Liver (tissue), 9 donors: ENCODE results near the gene TTC23. TPM values are rescaled to one million over a fixed set of nuclear protein-coding genes. Genes with fewer than 3 reads are reported as not detected.

ENCODE experiments used
- DNase-seq: peaks from one replicate; pipeline ENCODE4 v3.0.0-alpha.2; 2017; ENCODE audit warnings: low spot score
- H3K27ac ChIP-seq, 2 donors: one replicate each; pipeline ENCODE4 v1.7.0; 2013; ENCODE audit warnings: inconsistent platforms in 2 of 2, low read length in 2 of 2, control low read depth in 1 of 2, low read depth in 1 of 2, mild to moderate bottlenecking in 1 of 2
- H3K27me3 ChIP-seq, 4 donors: one replicate each; pipeline versions ENCODE4 v1.6.1 to v1.7.0; 2013; ENCODE audit warnings: low read length in 3 of 4, inconsistent platforms in 1 of 4, mild to moderate bottlenecking in 1 of 4, moderate library complexity in 1 of 4; ENCODE audit not compliant: control insufficient read depth in 4 of 4, insufficient read depth in 4 of 4
- H3K36me3 ChIP-seq, 4 donors: one replicate each; pipeline versions ENCODE4 v1.6.1 to v1.7.0; 2013; ENCODE audit warnings: low read length in 3 of 4, mild to moderate bottlenecking in 3 of 4, low read depth in 1 of 4, moderate library complexity in 1 of 4; ENCODE audit not compliant: control insufficient read depth in 4 of 4, insufficient read depth in 3 of 4
- H3K4me1 ChIP-seq, 4 donors: one replicate each; pipeline versions ENCODE4 v1.6.1 to v1.7.0; 2013; ENCODE audit warnings: low read length in 3 of 4, mild to moderate bottlenecking in 3 of 4, moderate library complexity in 1 of 4; ENCODE audit not compliant: control insufficient read depth in 4 of 4, insufficient read depth in 4 of 4
- H3K4me3 ChIP-seq, 3 donors: one replicate each; pipeline versions ENCODE4 v1.6.1 to v1.7.0; 2013; ENCODE audit warnings: low read length in 3 of 3, control low read depth in 1 of 3, low read depth in 1 of 3, mild to moderate bottlenecking in 1 of 3
- H3K9ac ChIP-seq, 2 donors: one replicate each; pipeline ENCODE4 v1.7.0; 2013; ENCODE audit warnings: low read length in 2 of 2, mild to moderate bottlenecking in 2 of 2, moderate library complexity in 2 of 2, control low read depth in 1 of 2, low read depth in 1 of 2
- H3K9me3 ChIP-seq, 4 donors: one replicate each; pipeline versions ENCODE4 v1.6.1 to v1.7.0; 2013; ENCODE audit warnings: low read length in 3 of 4; ENCODE audit not compliant: control insufficient read depth in 4 of 4
- FOXA1 ChIP-seq: IDR thresholded peaks from 2 replicates; pipeline ENCODE4 v1.6.1; 2016; ENCODE audit warnings: antibody characterized with exemption
- GABPA ChIP-seq, 2 donors: IDR thresholded peaks in 1 of 2; conservative IDR thresholded peaks in 1 of 2; 2 replicates each; pipeline ENCODE4 v1.6.1; 2016; ENCODE audit warnings: antibody characterized with exemption in 2 of 2, mild to moderate bottlenecking in 1 of 2, moderate library complexity in 1 of 2
- HNF4A ChIP-seq, 2 donors: conservative IDR thresholded peaks; 2 replicates each; pipeline ENCODE4 v1.6.1; 2016; ENCODE audit warnings: antibody characterized with exemption in 2 of 2, mild to moderate bottlenecking in 2 of 2
- HNF4G ChIP-seq: IDR thresholded peaks from 2 replicates; pipeline ENCODE4 v1.6.1; 2016; ENCODE audit warnings: antibody characterized with exemption
- JUND ChIP-seq, 2 donors: IDR thresholded peaks; 2 replicates each; pipeline ENCODE4 v1.6.1; 2016; ENCODE audit warnings: antibody characterized with exemption in 2 of 2
- NR2F2 ChIP-seq: IDR thresholded peaks from 2 replicates; pipeline ENCODE4 v1.6.1; 2016; ENCODE audit warnings: antibody characterized with exemption
- RAD21 ChIP-seq, 2 donors: IDR thresholded peaks; 2 replicates each; pipeline ENCODE4 v1.6.1; 2016; ENCODE audit warnings: antibody characterized with exemption in 2 of 2, mild to moderate bottlenecking in 2 of 2
- RXRA ChIP-seq, 2 donors: IDR thresholded peaks; 2 replicates each; pipeline ENCODE4 v1.6.1; 2017 to 2018; ENCODE audit warnings: antibody characterized with exemption in 2 of 2, mild to moderate bottlenecking in 1 of 2
- TAF1 ChIP-seq: conservative IDR thresholded peaks from 2 replicates; pipeline ENCODE4 v1.6.1; 2016; ENCODE audit warnings: antibody characterized with exemption, mild to moderate bottlenecking
- YY1 ChIP-seq: IDR thresholded peaks from 2 replicates; pipeline ENCODE4 v1.6.1; 2016; ENCODE audit warnings: antibody characterized with exemption, mild to moderate bottlenecking
- WGBS: extraction: QIAGEN DNeasy Blood & Tissue Kit; methylation state at CpG from one replicate; pipeline ENCODE4 v1.1.7; 2013; 5-methylcytosine and 5-hydroxymethylcytosine counted together
- polyA plus RNA-seq, 2 donors: library from polyadenylated mRNA; stranded (reverse) in 1 of 2; unstranded in 1 of 2; fragments of 200-250 nt in 1 of 2; fragments of >200 nt in 1 of 2; fragmentation: Nextera tagmentation in 1 of 2; extraction: Ambion mirVana in 1 of 2; gene quantifications; one replicate each; pipeline versions ENCODE4 v1.2.1 to v1.2.3, GENCODE V29; 2013 to 2015
- total RNA-seq, 2 donors: library from RNA; depleted of rRNA; stranded (reverse); fragments of >200 nt; gene quantifications; one replicate each; pipeline ENCODE4 v1.2.3, GENCODE V29; 2014
- TF ChIP-seq, protein P1 (sequence below): IDR thresholded peaks from 2 replicates; pipeline ENCODE4 v1.6.1; 2016; ENCODE audit warnings: antibody characterized with exemption
- TF ChIP-seq, protein P2 (sequence below): IDR thresholded peaks from 2 replicates; pipeline ENCODE4 v1.6.1; 2016; ENCODE audit warnings: antibody characterized with exemption, mild to moderate bottlenecking
- TF ChIP-seq, protein P3 (sequence below): fragments of 150-350 bp; IDR thresholded peaks from 2 replicates; pipeline ENCODE4 v1.5.1; 2017; ENCODE audit warnings: improper control_type of control experiment, low read depth, low read length; ENCODE audit not compliant: missing input control
- TF ChIP-seq, protein P4 (sequence below): IDR thresholded peaks from 2 replicates; pipeline ENCODE4 v1.6.1; 2016; ENCODE audit warnings: antibody characterized with exemption
- TF ChIP-seq, protein P5 (sequence below): IDR thresholded peaks from 2 replicates; pipeline ENCODE4 v1.6.1; 2016; ENCODE audit warnings: antibody characterized with exemption
- donor health status: healthy.
- donor health status: healthy.
- donor health status: healthy.
- donor health status: healthy.
- donor health status: healthy.

The TTC23 gene
- total and polyA plus RNA-seq, 4 donors = 3.7 to 12.3 (median 7.2) TPM

DNA sequence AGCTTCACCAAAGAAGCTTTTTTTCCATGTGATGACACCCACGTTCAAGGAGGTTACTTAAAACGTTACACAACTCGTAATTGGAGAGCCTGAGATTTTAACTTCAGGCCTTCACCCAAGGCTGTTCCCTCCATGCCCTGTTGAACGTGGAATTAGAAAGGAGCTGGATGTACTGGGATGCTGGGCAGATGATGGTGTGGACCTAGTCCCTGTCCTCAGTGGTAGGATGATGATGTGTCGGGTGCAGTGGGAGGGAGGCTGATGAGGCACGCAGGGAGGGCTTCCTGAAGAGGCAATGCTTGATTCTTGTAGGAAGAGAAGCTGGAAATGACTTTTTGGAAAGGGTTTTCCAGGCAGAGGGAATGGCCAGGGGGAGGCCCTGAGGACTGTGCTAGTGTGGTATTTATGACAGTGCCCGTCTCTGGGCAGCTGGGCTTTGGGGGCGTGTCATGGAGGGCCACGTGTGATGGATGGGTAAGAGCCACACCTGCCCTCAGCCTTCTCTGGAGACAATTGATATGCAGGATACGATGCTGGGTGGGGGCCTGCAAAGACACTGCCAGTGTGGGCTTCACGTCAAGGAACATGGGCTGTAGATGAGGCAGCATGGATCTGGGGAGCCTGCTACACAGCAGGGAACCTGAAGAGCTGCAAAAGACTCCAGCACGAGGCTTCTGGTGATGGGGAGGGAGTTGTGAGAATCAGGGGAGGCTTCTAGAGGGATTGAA lies 129.2 kb downstream of the TTC23 start:
- no peak overlapping the region for H3K4me3 ChIP-seq
- DNase-seq = no peak
- WGBS = 90% methylated on average over 12 of the region's 12 CpGs
- no peaks in the 10 kb centered on the region for H3K27me3 ChIP-seq
- H3K9ac ChIP-seq = no peak overlapping the region
- no peaks in the 10 kb centered on the region for H3K4me1 ChIP-seq
- no peaks in the 10 kb centered on the region for H3K36me3 ChIP-seq
- no peak overlapping the region for H3K27ac ChIP-seq
- TF ChIP-seq FOXA1 (no peak), GABPA (IDR thresholded peaks at IDR 0.05 in 1 of 2, conservative IDR thresholded peaks at IDR 0.05 in 1 of 2) (no peak), RXRA (IDR thresholded peaks at IDR 0.05) (no peak), HNF4A (conservative IDR thresholded peaks at IDR 0.05) (no peak), HNF4G (no peak), TAF1 (no peak), RAD21 (IDR thresholded peaks at IDR 0.05) (no peak), YY1 (no peak), JUND (IDR thresholded peaks at IDR 0.05) (no peak), NR2F2 (no peak)
- TF ChIP-seq, protein P1, sequence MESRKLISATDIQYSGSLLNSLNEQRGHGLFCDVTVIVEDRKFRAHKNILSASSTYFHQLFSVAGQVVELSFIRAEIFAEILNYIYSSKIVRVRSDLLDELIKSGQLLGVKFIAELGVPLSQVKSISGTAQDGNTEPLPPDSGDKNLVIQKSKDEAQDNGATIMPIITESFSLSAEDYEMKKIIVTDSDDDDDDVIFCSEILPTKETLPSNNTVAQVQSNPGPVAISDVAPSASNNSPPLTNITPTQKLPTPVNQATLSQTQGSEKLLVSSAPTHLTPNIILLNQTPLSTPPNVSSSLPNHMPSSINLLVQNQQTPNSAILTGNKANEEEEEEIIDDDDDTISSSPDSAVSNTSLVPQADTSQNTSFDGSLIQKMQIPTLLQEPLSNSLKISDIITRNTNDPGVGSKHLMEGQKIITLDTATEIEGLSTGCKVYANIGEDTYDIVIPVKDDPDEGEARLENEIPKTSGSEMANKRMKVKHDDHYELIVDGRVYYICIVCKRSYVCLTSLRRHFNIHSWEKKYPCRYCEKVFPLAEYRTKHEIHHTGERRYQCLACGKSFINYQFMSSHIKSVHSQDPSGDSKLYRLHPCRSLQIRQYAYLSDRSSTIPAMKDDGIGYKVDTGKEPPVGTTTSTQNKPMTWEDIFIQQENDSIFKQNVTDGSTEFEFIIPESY = no peak
- TF ChIP-seq, protein P2, sequence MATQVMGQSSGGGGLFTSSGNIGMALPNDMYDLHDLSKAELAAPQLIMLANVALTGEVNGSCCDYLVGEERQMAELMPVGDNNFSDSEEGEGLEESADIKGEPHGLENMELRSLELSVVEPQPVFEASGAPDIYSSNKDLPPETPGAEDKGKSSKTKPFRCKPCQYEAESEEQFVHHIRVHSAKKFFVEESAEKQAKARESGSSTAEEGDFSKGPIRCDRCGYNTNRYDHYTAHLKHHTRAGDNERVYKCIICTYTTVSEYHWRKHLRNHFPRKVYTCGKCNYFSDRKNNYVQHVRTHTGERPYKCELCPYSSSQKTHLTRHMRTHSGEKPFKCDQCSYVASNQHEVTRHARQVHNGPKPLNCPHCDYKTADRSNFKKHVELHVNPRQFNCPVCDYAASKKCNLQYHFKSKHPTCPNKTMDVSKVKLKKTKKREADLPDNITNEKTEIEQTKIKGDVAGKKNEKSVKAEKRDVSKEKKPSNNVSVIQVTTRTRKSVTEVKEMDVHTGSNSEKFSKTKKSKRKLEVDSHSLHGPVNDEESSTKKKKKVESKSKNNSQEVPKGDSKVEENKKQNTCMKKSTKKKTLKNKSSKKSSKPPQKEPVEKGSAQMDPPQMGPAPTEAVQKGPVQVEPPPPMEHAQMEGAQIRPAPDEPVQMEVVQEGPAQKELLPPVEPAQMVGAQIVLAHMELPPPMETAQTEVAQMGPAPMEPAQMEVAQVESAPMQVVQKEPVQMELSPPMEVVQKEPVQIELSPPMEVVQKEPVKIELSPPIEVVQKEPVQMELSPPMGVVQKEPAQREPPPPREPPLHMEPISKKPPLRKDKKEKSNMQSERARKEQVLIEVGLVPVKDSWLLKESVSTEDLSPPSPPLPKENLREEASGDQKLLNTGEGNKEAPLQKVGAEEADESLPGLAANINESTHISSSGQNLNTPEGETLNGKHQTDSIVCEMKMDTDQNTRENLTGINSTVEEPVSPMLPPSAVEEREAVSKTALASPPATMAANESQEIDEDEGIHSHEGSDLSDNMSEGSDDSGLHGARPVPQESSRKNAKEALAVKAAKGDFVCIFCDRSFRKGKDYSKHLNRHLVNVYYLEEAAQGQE = no peak
- TF ChIP-seq, protein P3, sequence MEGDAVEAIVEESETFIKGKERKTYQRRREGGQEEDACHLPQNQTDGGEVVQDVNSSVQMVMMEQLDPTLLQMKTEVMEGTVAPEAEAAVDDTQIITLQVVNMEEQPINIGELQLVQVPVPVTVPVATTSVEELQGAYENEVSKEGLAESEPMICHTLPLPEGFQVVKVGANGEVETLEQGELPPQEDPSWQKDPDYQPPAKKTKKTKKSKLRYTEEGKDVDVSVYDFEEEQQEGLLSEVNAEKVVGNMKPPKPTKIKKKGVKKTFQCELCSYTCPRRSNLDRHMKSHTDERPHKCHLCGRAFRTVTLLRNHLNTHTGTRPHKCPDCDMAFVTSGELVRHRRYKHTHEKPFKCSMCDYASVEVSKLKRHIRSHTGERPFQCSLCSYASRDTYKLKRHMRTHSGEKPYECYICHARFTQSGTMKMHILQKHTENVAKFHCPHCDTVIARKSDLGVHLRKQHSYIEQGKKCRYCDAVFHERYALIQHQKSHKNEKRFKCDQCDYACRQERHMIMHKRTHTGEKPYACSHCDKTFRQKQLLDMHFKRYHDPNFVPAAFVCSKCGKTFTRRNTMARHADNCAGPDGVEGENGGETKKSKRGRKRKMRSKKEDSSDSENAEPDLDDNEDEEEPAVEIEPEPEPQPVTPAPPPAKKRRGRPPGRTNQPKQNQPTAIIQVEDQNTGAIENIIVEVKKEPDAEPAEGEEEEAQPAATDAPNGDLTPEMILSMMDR = no peak
- TF ChIP-seq, protein P4, sequence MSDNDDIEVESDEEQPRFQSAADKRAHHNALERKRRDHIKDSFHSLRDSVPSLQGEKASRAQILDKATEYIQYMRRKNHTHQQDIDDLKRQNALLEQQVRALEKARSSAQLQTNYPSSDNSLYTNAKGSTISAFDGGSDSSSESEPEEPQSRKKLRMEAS = no peak
- TF ChIP-seq, protein P5, sequence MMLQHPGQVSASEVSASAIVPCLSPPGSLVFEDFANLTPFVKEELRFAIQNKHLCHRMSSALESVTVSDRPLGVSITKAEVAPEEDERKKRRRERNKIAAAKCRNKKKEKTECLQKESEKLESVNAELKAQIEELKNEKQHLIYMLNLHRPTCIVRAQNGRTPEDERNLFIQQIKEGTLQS = no peak
- no peaks in the 10 kb centered on the region for H3K9me3 ChIP-seq
